ENCODE measurements around the gene PRR14L.

PRR14L gene

GRCh38 chr22:31635638-31636306, 114.2 kb downstream of the PRR14L start:
- H2AFZ ChIP-seq (ENCODE audit: low read length): no peak overlapping the region
- peaks cover 3% of the 10 kb centered on the region; the same call in 1 of the 2 replicates for H3F3A ChIP-seq (ENCODE audit: insufficient read depth, low read length)
- no peak overlapping the region for H3K9ac ChIP-seq (ENCODE audit: low read length)
- H3K9me3 ChIP-seq (replicated peaks; ENCODE audit: insufficient read depth, low read length): no peaks in the 10 kb centered on the region
- H3K4me1 ChIP-seq (ENCODE audit: low read length): peaks cover 8% of the 10 kb centered on the region; the same call in 1 of the 2 replicates
- H3K27ac ChIP-seq (ENCODE audit: low read length): no peak overlapping the region
- no peaks in the 10 kb centered on the region for H4K20me1 ChIP-seq (ENCODE audit: insufficient read depth, low read length)
- peaks cover 67% of the 10 kb centered on the region for H3K79me2 ChIP-seq (ENCODE audit: low read length)
- H3K27me3 ChIP-seq (replicated peaks; ENCODE audit: insufficient read depth, low read length): no peaks in the 10 kb centered on the region
- H3K4me3 ChIP-seq (ENCODE audit: low read length): no peak overlapping the region
- H3K9me2 ChIP-seq (replicated peaks; ENCODE audit: insufficient read depth, low read length): no peaks in the 10 kb centered on the region
- no peak for TF ChIP-seq EZH2phosphoT487 (IDR thresholded peaks at IDR 0.05; ENCODE audit: low read length)
- TF ChIP-seq CTCF (IDR thresholded peaks at IDR 0.05; ENCODE audit: low read length): no peak
- no peak for TF ChIP-seq EZH2 (optimal IDR thresholded peaks at IDR 0.05; ENCODE audit: low read depth, low read length)
- no peaks in the 10 kb centered on the region for H3K36me3 ChIP-seq (replicated peaks; ENCODE audit: insufficient read depth, low read length)
- H3K4me2 ChIP-seq (ENCODE audit: low read depth, low read length): no peak overlapping the region
- no peak for DNase-seq

GRCh38 chr22:31631436-31631835, 118.5 kb downstream of the PRR14L start:
- Histone ChIP-seq H3K79me2 (ENCODE audit: low read length) (peaks cover 82% of the 10 kb centered on the region), H3K27ac (ENCODE audit: low read length) (no peak overlapping the region), H3K9me2 (replicated peaks; ENCODE audit: insufficient read depth, low read length) (no peaks in the 10 kb centered on the region), H3K9me3 (replicated peaks; ENCODE audit: insufficient read depth, low read length) (no peaks in the 10 kb centered on the region), H2AFZ (ENCODE audit: low read length) (0 out of 2 replicates have a peak overlapping the region, but pooled peaks have one; percentile 32), H3K9ac (ENCODE audit: low read length) (peak overlapping the region; percentile 92; the same call in 1 of the 2 replicates), H3F3A (ENCODE audit: insufficient read depth, low read length) (peaks cover 3% of the 10 kb centered on the region; the same call in 1 of the 2 replicates), H3K4me1 (ENCODE audit: low read length) (peaks cover 8% of the 10 kb centered on the region; the same call in 1 of the 2 replicates), H3K27me3 (replicated peaks; ENCODE audit: insufficient read depth, low read length) (no peaks in the 10 kb centered on the region), H3K4me3 (ENCODE audit: low read length) (peak overlapping the region; percentile 91; the same call in 1 of the 2 replicates), H3K36me3 (replicated peaks; ENCODE audit: insufficient read depth, low read length) (no peaks in the 10 kb centered on the region), H4K20me1 (ENCODE audit: insufficient read depth, low read length) (no peaks in the 10 kb centered on the region), H3K4me2 (ENCODE audit: low read depth, low read length) (peak overlapping the region; percentile 73; the same call in 1 of the 2 replicates)
- TF ChIP-seq CTCF (IDR thresholded peaks at IDR 0.05; ENCODE audit: low read length) (no peak), EZH2phosphoT487 (IDR thresholded peaks at IDR 0.05; ENCODE audit: low read length) (no peak)
- DNase-seq: no peak

All from MM.1S (cell line).